HEK293T (cell line): ENCODE data around the gene GRXCR1.

Experiments
- CTBP1 ChIP-seq: fragments of 450-650 bp; IDR thresholded peaks from 2 replicates; pipeline ENCODE4 v1.6.1; 2016; ENCODE audit warnings: borderline replicate concordance
- PKNOX1 ChIP-seq: fragments of 450-650 bp; IDR thresholded peaks from 2 replicates; pipeline ENCODE4 v1.6.1; 2016
- SP1 ChIP-seq: fragments of 450-650 bp; IDR thresholded peaks from 2 replicates; pipeline ENCODE4 v1.6.1; 2017

DNA sequence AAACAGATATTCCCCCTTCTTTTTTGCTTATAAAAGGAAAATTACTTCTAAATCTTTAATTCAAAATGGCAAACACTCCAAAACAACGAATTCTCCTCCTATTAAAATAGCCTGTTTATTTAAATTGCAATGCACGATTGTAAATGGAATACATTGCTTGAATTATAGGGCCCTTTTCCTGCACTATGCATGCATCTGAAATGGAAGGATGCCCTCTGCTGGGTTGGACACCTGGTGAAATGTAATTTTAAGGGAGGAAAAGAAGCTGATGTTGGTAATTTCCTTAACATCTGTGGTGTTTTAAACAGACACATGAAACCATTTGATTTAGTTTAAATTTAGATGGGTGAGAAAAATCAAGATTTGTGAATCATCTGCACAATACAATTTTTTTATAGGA is 72.8 kb downstream of the GRXCR1 start:
- no peak for TF ChIP-seq PKNOX1
- TF ChIP-seq CTBP1: no peak
- TF ChIP-seq SP1: no peak
